ENCODE data around the gene ALDH6A1.
A peak's percentile ranks its signal among the peaks of the same experiment; 100 is the strongest.
"Not testable (repeated sequence)": the region's sequence is repeated elsewhere in the genome, so short reads cannot be mapped to it uniquely, and the experiment has no call there.

The ALDH6A1 gene

DNA sequence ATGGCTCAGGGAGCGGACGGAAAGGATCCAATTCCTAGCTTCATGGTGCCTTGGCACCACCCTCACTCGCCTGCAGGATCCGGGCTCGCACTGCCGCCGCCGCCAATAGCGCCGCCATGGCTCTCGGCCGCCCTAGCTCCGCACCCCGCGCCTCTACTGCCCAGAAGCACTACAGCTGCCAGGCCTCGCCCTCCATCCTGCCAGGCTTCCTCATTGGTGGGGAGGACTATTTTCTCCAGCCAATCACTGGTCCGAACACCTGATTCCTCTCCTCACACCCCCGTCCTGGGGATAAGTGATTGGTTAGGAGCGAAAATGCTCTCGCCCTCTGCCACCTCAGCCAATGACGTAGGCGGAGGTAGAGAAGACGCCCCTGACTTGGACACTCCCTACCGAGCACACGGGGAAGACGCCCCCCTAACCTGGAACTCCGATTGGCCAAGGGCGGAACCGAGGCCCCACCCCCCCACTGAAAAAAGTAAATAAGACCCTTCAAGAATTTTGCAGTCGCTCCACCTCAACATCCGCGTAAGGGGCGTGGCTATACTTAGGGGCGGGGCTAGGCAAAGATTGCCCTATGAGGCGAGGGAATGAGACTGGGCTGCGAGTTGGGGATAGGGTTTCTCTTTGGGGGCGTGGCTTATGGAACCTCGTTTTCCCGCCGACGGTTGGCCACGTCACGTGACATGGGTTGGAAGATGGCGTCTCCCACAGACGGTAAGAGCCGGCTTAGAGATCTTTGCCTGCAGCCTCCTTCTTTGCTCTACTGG is at the start of gene ALDH6A1, which contains the start of gene LIN52:
Gene ALDH6A1 (minus strand): TSS at position 177 of the 770 bp plus-strand sequence. CDS start 59 bp downstream, at position 118.
Gene LIN52 (plus strand): TSS at position 680 of the 770 bp plus-strand sequence. CDS start 19 bp downstream, at position 699.
- DNase-seq, result peak; percentile 98

DNA sequence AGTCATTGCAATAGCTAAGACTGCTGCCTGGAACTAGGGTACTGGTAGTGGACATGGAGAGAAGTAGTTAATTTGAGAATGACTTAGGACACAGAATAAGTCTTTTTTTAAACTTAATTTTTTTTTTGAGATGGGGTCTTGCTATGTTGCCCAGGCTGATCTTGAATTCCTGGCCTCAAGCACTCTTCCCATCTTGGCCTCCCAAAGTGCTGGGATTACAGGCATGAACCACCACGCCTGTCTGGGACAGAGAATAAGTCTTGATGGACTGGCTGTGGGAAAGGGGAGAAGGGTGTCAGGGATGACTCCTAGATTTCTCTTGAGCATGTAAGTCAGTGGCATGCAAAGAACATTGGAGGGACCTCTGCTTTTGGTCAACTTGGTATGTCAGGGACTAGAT is 43.4 kb upstream of the ALDH6A1 start:
- no peak for DNase-seq

DNA sequence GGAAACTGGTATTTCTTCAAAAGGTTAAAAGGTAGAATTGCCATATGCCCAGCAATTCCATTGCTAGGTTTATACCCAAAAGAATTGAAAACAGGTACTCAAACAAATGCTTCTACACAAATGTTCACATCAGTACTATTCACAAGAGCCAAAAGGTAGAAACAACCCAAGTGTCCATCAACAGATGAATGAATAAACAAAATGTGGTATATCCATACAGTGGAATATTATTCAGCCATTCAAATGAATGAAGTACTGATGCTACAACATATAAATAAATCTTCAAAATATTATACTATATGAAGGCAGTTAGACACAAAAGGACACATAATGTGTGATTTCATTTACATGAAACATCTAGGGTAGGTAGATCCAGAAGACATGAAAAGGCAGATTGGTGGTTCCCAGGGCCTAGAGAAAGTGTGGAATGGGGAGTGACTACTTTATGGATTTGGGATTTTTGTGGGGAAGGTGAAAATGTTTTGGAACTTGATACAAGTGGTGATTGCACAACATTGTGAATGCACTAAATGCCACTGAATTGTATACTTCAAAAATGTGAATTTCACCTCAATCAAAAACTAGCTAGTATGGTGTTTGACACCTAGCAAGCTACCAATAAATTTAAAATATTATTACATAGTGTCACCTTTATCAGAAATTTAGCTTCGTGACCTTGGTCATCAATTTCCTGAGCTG is 42.2 kb upstream of the ALDH6A1 start:
- DNase-seq, result no peak

DNA sequence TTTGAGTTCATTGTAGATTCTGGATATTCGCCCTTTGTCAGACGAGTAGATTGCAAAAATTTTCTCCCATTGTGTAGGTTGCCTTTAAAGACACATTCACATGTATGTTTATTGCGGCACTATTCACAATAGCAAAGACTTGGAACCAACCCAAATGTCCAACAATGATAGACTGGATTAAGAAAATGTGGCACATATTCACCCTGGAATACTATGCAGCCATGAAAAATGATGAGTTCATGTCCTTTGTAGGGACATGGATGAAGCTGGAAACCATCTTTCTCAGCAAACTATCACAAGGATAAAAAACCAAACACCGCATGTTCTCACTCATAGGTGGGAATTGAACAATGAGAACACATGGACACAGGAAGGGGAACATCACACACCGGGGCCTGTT is 41.2 kb upstream of the ALDH6A1 start:
- DNase-seq, result not testable (repeated sequence)

DNA sequence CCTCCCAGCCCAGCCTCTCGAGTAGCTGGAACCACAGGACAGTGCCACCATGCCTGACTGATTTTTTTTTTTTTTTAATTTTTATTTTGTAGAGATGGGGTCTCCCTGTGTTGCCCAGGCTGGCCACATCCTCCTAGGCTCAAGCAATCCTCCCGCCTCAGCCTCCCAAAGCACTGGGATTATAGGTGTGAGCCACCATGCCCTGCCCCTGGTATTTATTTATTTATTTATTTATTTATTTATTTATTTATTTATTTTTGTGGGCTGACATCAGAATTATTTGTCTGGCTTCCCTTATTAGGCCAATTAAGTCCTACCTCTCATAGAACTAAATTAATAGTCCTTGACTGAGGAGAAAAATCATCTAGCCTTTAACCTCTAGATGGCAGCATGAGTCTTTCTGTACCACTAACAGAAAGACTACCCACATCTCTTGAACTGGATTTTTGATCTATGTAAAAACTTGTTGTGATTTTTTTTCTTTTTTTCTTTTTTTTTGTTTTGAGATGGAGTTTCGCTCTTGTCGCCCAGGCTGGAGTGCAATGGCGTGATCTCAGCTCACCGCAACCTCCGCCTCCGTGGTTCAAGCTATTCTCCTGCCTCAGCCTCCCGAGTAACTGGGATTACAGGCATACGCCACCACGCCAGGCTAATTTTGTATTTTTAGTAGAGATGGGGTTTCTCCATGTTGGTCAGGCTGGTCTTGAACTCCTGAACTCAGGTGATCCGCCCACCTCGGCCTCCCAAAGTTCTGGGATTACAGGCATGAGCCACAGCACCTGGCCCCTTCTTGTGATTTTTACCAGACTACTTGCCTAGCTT is 27.4 kb upstream of the ALDH6A1 start:
- not testable (repeated sequence) for DNase-seq

DNA sequence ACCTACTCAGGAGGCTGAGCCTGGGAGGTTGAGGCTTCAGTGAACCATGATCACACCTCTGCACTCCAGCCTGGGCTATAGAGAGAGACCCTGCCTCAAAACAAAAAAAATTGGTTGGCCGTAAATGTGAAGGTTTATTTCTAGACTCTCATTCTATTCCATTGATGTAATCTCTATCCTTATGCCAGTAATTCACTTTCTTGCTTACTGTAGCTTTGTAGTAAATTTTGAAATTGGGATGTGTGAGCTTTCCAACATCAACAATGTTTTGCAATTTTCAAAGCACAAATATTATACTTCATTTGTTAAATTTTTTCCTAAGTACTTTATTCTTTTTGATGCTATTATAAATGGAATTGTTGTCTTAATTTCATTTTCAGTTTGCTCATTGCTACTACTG is 25.1 kb upstream of the ALDH6A1 start:
- no peak for DNase-seq

DNA sequence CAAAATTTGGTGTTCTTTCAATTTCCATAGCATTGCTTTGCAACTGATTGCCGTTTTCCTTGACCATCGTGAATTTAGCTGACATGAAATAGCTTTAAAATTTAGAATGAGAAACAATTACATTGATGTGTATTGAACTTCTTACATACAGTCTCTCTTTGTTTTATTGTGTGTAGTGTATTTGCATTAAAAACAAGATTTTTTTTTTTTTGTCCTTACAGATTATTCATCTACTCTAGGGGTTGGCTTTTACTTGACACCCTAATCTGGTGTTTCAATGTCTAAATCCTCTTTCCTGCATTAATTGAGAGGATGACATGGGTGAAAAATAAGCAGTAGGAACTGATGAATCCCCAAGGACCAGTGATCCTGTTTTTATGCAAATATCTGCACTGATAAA is 21.1 kb upstream of the ALDH6A1 start:
- no peak for DNase-seq

DNA sequence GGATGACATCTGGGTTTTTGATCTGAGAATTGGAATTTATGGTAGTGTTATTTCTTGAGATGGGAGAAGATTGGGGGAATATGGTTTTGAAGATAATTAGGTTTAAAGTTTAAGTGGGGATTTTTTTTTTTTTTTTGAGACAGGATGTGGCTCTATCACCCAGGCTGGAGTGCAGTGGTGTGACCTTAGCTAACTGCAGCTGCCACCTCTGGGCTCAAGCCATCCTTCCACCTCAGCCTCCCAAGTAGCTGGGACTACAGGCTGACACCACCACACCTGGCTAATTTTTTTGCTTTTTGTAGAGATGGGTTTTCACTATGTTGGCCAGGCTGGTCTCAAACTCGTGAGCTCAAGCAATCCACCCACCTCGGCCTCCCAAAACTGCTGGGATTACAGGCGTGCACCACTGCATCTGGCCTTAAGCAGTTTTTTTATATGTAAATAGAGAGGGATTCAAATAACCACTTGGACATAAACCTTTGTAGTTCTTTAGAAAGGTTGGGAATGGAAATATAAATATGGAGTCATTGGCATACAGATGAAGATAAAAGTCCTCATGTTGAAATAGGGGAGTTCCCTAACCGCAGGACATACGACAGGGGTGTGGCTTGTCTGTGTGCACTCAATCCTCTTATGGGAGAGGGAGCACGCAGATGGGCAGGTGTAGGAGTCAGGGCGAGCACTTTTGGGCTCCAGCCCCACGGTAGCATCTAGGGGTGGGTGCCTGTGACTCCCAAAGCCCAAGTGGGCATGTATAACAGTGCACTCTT is 5.2 kb upstream of the ALDH6A1 start:
- no peak for DNase-seq

DNA sequence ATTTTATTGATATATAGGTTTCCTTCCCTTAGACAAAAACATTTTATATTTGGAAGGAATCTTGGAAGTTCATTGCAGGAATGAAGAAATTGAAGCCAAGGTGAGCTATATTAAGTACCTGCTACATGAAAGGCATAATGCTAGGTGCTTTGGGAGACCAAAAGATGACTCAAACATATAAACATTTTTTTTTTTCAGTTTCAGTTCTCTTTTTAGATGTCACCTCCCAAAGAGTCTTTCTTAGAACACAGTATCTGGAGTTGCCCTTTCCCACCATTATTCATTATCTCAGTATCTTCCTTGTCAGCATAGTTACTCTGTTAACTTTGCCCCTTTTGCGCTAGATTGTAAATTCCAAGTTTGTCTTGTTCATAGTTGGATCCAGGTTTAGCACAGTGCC is 1.6 kb upstream of the ALDH6A1 start:
- DNase-seq, result no peak

DNA sequence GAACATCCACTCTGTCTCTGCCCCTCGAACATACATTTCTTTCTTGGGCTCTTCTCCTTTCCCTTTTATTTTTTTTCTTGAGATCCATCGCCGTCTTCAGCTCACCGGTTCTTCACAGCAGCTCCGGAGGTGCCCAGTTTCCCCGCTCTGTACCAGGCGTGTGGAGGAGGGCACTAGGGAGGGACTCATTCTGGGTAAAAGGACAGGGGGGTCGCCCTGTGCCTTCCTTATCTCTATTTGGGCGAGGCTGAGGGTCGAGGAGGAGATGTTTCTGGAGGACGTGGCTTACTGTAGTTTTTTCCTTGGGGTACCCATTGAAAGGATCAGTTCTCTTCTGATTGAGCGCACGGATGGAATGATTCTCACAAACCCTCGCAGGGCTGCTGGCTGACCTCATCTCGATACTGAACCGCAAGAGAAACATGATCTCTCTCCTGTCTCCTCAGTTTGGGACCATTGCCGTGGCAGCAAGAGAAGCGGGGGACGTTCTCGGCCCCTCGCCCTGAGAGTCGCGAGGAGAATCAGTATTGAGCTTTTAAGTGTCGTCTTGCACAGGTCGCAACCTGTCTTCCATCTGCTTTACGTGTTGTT is 889 bp upstream of the ALDH6A1 start:
- no peak for DNase-seq

DNA sequence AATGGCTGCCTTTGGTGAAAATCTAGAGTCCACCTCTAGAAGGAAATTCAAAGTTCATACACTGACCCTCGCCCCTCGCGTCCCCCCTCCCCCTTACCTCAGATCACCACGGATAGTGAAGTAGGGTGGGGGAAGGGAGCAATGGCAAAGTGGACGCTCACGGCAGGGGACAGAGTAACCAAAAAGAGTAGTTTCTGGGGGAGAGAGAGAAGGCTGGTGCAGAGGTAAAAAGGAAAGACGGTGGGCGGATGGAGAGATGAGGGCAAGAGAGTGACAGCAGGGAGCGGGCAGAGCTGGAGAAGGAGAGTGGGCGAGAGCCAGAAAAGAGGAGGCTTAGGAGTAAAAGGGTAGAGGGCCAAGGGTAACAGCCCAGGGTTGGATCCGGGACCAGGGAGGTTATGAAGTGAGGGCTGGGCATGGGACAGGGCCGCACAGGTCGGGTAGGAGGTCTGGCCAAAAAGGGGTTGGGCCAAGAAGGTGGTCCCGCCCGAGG is 423 bp downstream of the ALDH6A1 start:
- DNase-seq, result no peak

DNA sequence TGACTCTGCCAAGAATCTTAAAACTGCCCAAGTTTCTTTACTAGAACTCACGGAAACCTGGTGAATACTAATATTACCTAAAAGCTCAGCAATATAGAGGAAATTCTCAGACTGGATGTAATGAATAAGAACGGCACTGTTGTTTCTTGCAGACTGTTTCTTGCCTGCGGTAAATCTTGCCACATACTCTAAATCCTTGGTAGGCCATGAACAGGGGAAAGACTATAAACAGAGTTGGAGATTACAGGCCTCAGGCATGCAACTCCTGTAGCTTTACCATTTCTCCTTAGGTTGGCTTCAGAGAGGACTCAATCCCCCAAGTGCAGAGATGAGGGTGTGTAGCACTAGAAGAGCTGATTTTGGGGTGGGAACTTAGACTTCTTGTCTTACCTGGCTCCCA is 1.1 kb downstream of the ALDH6A1 start:
- no peak for DNase-seq

DNA sequence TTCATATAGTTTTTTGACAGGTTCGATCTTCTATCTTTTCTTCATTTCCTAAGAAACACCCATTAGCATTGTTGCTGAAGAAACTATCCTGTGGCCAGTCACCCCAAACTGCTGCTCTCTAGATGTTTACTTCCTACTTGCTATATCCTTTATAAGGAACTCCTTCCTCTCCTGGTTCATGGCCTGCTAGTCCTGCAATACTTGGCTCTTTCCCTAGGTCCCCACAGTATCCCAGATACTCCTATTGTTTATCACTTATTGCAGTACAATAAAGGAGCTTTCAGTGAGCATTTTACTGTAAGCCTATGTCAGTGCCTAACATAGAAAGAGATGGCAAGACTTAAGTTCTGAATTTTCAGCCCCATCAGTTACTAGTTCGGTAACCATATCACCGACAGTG is 2.8 kb downstream of the ALDH6A1 start:
- DNase-seq, result no peak

DNA sequence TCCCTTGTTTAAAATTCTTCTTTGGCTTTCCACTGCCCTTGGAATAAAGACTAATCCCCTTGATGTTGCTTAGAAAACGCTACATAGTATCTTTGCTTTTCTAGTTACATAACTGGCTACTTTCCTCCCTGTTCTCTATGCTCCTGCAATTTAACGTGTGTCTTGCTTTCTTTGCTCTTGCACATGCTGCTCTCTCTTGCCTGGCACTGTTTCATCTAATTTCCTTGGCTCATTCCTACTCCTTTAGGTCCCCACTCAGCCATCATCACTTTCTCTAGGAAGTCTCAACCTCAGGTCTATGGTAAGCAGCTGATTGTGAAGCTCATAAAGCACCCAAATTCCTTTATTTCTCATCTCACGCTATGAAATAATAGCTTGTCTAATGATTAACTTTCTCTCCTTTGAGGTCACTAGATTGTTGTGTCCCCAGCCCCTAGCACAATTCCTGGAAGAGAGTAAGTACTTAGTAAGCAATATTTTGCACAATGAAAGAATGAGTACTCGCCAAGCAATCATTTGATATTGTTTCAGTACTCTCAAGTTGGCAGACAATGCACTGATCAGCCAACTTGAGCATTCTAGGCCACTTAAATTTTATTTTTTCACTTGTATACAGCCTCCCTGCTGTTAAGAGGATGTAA is 3.3 kb downstream of the ALDH6A1 start:
- DNase-seq, result no peak

DNA sequence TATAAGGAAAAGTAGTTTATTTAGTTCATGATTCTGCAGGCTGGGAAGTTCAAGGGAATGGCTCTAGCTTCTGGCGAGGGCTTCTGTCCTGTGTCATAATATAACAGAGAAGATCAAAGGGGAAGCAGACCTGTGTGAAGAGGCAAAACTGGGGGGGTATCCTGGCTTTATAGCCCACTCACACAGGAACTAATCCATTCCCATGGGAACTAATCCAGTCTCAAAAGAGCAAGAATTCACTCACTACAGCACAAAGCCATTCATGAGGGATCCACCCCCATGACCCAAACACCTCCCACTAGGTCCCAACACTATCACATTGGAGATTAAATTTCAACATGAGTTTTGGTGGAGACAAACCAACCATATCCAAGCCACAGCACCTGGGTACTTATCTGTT is 6.9 kb downstream of the ALDH6A1 start:
- no peak for DNase-seq

DNA sequence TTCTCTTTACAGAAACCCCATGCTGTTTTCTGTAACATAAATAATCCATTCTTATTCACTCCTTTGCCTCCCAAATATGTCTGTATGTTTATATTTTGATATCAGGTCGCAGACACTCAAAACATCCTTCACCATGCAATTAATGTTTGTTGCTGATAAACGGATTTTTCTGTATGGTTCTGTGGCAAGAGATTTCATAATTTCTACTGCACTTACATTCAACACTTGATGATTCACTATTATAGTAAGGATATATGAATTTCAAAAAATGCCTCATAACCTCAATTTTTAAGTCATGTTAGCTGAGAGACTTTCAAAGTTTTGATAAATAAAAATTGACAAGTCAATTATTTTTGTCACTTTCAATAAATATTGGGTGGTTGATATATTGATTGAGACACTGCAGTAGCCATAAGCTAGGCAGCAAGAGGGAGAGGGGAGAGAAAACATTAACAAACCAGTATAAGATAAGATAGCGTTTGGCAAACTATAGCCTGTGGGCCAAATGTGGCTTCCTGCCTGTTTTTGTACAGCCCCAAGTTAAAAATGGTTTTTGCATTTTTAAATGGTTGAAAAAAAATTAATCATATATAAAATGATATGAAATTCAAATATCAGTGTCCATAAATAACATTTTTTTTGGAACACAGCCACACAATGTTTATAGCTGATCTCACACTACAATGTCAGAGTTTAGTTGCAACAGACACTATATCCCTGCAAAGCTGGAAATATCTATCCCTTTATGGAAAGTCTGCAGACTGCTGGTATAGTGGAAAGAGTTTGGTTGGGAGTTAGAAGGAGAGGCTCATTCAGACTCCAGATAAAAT is 18.3 kb downstream of the ALDH6A1 start:
- DNase-seq, result no peak

DNA sequence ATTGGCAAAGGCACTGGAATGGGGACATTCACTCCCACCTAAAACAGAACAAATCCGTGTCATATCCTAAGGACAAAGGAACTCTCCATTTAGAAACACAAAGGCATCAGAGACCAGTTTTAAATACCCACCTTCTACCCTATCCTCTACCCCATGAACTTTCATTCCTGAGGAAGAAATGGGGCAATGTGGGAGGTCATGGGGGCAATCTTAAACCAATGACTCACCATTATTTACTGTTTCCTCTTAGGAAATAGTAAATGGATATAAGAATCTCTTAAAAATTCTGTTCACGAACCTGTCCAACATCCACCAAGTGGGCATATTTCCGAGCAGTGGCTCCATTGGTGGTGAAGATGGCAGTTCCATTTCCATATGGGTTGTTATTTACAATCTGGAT is 19.4 kb downstream of the ALDH6A1 start:
- no peak for DNase-seq

DNA sequence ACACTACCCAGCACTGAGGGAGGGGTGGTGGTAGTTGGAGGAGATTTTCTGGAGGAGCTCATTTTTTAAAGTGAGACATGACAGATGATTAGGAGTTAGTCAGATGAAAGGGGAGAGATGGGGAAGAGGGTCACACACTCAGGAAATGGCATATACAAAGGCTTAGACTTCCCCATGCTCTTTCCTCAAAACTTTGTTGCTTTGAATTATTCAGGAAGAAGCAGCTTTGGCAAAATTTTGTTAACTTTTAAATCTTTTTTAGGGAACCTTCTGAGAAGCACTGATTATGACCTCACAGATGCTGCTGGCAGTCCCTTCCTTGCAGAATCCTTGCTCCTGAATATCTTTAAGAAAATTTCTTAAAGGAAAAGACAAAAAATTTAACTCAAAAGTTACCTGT is 19.8 kb downstream of the ALDH6A1 start:
- DNase-seq, result no peak

DNA sequence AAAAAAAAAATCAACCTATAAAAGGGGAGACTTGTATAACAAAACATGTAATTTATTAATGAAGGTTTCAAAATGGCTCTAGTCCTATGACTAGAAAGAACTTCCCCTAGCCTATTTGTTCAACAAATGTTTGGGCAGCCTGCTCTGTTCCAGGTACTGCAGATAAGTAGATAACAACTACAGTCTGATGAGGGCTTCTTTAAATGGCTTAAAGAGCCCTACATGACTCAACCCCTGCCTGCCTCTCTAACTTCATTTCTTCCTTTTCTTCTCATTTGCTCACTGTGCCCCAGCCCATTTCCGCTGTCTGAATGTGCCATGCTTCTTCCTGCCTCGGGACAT is 21.5 kb downstream of the ALDH6A1 start:
- no peak for DNase-seq

DNA sequence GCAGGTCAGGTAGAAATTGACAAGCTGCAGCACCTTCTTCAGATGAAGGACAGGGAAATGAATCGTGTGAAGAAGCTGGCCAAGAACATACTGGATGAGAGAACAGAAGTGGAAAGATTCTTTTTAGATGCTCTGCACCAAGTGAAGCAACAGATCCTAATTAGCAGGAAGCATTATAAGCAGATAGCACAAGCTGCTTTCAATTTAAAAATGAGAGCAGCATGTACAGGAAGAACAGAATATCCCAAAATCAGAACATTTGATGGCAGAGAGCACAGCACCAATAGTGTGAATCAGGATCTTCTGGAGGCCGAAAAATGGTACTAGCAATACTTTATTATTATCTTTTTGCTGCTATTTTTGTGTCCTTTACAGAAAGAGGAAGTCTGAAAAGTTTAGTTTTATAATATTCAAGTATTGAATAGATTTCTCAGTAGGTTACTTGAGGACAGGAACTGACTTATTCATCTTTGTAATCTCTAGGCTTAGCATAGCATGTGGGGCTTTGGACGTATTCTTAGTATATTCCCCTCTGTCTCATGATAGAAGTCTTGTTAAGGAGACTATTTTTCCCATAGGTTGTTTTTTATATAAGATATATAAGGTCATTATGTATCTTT is 34.3 kb downstream of the ALDH6A1 start:
- DNase-seq, result no peak
